22Rv1 (cell line): ENCODE measurements around the gene XRCC4.

Experiments used
- H3K27ac ChIP-seq: fragments of 450-650 bp; 2 replicates; pipeline ENCODE4 v1.5.1; 2017
- ZFX ChIP-seq: fragments of 450-650 bp; IDR thresholded peaks from 2 replicates; pipeline ENCODE4 v1.6.1; 2017; ENCODE audit warnings: antibody characterized with exemption, borderline replicate concordance
- TF ChIP-seq, protein P1 (sequence below): fragments of 450-650 bp; IDR thresholded peaks from 2 replicates; pipeline ENCODE4 v1.5.1; 2017; ENCODE audit warnings: mild to moderate bottlenecking

XRCC4 gene

DNA sequence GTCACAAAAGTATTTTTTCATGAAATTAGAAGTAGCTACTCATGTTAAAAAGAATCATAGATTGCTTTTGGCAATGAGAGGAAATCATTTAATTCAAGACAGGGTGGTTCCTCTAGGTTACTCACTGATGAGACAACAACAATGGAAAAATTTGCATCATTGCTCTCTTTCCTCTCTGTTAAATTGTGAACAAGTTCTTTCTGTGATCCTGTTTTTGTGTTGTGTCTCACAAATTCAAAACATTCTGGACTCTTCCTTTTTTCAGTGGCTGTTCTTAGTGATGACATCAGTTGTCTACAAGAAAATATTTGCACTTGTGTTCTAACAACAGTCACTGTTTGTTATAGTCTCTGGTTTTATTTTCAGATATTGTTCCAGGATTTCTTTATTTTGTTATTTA is 95.3 kb downstream of the XRCC4 start:
- no peak for TF ChIP-seq ZFX
- TF ChIP-seq, protein P1, sequence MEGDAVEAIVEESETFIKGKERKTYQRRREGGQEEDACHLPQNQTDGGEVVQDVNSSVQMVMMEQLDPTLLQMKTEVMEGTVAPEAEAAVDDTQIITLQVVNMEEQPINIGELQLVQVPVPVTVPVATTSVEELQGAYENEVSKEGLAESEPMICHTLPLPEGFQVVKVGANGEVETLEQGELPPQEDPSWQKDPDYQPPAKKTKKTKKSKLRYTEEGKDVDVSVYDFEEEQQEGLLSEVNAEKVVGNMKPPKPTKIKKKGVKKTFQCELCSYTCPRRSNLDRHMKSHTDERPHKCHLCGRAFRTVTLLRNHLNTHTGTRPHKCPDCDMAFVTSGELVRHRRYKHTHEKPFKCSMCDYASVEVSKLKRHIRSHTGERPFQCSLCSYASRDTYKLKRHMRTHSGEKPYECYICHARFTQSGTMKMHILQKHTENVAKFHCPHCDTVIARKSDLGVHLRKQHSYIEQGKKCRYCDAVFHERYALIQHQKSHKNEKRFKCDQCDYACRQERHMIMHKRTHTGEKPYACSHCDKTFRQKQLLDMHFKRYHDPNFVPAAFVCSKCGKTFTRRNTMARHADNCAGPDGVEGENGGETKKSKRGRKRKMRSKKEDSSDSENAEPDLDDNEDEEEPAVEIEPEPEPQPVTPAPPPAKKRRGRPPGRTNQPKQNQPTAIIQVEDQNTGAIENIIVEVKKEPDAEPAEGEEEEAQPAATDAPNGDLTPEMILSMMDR: no peak

DNA sequence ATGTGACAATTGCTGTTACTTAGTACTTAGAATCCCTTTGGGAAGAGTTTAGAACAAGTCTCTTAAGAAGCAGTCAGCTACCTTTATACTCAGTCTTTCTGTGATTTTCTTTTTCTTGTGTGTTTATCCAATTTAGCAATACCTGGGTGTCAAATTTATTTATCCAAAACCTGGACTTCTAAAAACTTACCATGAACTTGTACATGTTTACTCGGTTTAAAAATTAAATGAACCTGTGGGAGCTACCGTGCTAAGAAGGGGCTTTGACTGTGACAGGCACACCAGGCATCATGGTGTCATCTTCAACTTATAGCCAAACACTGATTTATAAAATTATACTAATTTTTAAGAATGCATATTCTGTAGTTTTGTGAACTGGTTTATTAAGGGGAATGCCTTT is 96.5 kb downstream of the XRCC4 start:
- TF ChIP-seq, protein P1: no peak
- no peak for TF ChIP-seq ZFX
- no peak overlapping the region for H3K27ac ChIP-seq

More for the DNA sequence above, 95.3 kb downstream of the XRCC4 start:
- no peak overlapping the region for H3K27ac ChIP-seq

DNA sequence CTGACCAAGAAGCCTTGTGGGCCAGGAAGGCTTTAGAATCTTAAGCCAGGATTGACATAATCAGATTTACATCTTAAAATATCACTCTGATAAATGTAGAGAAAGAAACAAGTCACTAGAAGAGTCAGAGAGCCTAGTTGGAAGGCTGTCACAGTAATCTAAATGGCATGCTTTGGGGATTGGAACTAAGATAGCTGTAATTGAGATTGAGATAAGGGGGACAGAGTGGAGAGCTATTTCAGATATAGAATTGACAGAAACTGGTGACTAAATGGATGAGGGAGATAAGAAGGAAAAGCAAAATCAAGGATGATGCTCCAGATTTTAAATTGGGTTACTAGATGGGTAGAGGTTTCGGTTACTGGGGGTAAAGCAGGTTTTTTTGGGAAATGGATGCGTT is 100.5 kb downstream of the XRCC4 start:
- TF ChIP-seq ZFX: no peak
- TF ChIP-seq, protein P1: no peak

DNA sequence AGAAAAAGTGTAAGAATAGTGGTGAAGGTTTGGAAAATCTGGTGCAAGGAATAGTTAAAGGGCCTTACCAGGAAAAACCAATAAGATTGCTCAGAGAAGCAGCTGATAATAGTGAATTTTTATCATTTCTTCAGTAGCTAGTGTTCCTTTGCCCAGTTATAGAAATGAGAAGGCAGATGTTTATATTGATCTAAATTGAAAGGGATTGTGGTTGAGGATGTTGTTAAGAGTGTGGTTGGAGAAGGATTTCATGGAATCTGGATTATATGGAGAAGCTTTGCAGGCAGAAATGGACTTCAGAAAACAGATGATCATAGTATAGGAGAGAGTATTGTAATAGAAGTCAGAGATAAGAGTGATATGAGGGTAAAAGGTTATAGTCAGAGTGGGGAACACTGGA is 102.6 kb downstream of the XRCC4 start:
- no peak overlapping the region for H3K27ac ChIP-seq
- TF ChIP-seq ZFX: no peak
- TF ChIP-seq, protein P1: no peak

More for the DNA sequence above, 100.5 kb downstream of the XRCC4 start:
- H3K27ac ChIP-seq: no peak overlapping the region

DNA sequence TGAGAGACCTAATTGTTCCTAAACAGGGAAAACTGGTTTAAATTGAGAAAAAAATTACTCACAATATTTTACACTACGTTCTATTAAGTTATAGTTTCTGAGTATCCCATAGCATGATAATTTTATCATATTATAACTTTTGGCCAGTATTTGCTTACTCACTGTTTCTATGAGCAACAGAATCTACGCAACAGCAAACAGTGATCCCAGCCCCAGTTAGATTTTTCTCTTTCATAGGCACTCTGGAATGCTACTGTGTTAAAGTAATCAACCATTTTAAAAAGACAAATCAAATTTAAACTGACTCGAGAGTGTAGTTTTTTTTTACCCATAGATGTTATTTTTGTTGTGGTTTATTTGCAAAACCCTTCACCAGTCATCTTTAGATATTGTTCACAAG is 107.2 kb downstream of the XRCC4 start:
- H3K27ac ChIP-seq: no peak overlapping the region
- TF ChIP-seq, protein P1: no peak
- TF ChIP-seq ZFX: no peak

DNA sequence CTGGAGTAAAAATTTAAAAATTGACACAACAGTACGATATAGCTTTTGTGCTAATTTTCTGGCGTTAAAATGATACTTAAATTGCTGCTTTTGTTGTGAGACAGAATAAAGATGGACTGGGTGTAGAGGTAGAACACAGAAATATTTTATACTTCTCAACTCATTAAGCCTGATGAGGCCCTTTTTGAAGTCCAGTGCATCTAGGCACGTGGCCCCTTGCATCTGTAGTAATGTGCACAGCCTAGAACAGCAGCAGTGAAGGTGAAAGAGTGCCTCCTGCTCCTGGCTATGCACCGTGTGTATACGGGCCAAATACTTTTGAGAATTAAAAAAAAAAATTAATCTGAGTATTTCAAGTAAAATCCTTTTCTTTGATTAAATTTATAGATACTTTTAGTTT is 115.6 kb downstream of the XRCC4 start:
- no peak overlapping the region for H3K27ac ChIP-seq
- TF ChIP-seq, protein P1: no peak
- no peak for TF ChIP-seq ZFX

DNA sequence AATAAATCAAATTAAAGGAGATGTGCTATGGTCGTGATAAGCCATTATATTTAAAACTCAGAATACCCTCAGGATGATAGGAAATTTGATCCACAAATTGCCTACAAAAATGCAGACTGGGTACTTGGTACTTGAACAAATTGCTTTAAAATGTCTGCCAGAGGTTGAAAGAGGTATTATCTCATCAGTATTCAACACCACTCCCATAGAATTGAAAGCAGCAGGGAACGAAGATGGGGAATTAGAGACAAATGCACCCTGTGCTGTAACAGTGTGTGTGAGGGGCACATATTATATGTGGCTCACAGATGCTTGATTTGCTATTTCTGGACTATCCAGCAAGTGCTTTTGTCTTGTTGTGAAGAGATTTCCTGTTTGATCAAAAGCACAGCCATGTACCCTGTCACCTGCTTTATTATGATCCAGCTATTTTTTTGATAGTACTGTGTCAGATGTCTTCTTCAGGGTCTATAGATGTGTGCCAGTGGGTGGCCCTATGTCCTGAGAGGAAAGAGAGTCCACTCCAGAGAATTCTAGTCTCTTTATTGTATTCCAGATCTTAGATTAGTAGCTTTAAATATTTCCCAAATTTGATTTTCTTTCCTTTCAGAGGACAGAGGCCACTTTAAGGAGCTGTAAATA is 120.1 kb downstream of the XRCC4 start:
- H3K27ac ChIP-seq: no peak overlapping the region
- TF ChIP-seq, protein P1: no peak
- no peak for TF ChIP-seq ZFX
